ENCODE data around the gene KBTBD4. TPM values are rescaled to one million over a fixed set of nuclear protein-coding genes. Genes with fewer than 3 reads are reported as not detected.

The KBTBD4 gene
- total RNA-seq (2013) = 12.2 TPM
- polyA plus RNA-seq (10 to 100 TPM in 2 of 3 donors, 1 to 10 TPM in 1; 2.8 to 16.9 (median 13.8) TPM), polyA minus RNA-seq (7.2 and 11.0 TPM in 2 replicates), total RNA-seq (6.6 to 22.3 (median 11.2) reads per million in 11 experiments)

- no peaks in the 10 kb centered on the region for H3K9me3 Mint-ChIP-seq
- Histone ChIP-seq H3K4me1 (ENCODE audit: control insufficient read depth in 1 of 2, insufficient read depth in 2 of 2, low read length in 2 of 2) (peaks cover 20 to 26% of the 10 kb centered on the region in 2 donors), H3K4me3 (replicated peaks in 1 of 3; ENCODE audit: low read depth in 2 of 3, low read length in 3 of 3) (peak within 1 kb of the TSS; percentile 62 to 87 (median 83)), H3K9ac (ENCODE audit: insufficient read depth, low read length, poor library complexity, severe bottlenecking) (peak within 1 kb of the TSS; percentile 92), H4K20me1 (ENCODE audit: insufficient read depth, low read length) (no peaks in the 10 kb centered on the region), H3K27me3 (ENCODE audit: control insufficient read depth in 2 of 2, insufficient read depth in 2 of 2, low read length in 2 of 2) (no peaks in the 10 kb centered on the region), H3K27ac (ENCODE audit: low read depth in 1 of 2, low read length in 2 of 2) (peak within 1 kb of the TSS; percentile 57 to 89), H3K4me2 (replicated peaks; ENCODE audit: extremely low read depth, low read length, poor library complexity, severe bottlenecking) (peak within 1 kb of the TSS; percentile 97), H3K36me3 (replicated peaks in 1 of 2; ENCODE audit: control insufficient read depth in 1 of 2, insufficient read depth in 2 of 2, low read length in 2 of 2) (peaks cover 47 to 61% of the 10 kb centered on the region in 2 donors), H3K79me2 (ENCODE audit: insufficient read depth, low read length) (peaks cover 62% of the 10 kb centered on the region), H2AFZ (ENCODE audit: insufficient read depth, low read depth, low read length, poor library complexity, severe bottlenecking) (peak within 1 kb of the TSS; percentile 95), H3K9me3 (replicated peaks in 1 of 2; ENCODE audit: control insufficient read depth in 1 of 2, insufficient read depth in 1 of 2, low read length in 2 of 2) (no peaks in the 10 kb centered on the region)
- WGBS (ENCODE audit: insufficient coverage) = under 1% methylated on average over 64 of the region's 72 CpGs
- intact Hi-C loops (cut with micrococcal nuclease) = loop anchor here in 1 of 2 donors (5.0 to 10.0 kb wide), 2 partner anchors 152 to 186 kb away; partner anchors contain the start of genes FNBP4 and PSMC3
- H3K27me3 Mint-ChIP-seq (ENCODE audit: low read depth in 3 of 3) = no peaks in the 10 kb centered on the region
- TF ChIP-seq CTCF (IDR thresholded peaks at IDR 0.05) = no peak
- H3K36me3 Mint-ChIP-seq = peaks cover 50 to 60% of the 10 kb centered on the region in 2 donors
- peak within 1 kb of the TSS; percentile 99 to 100 for H3K4me3 Mint-ChIP-seq
- H3K27ac Mint-ChIP-seq = peak within 1 kb of the TSS; percentile 88 to 99 (median 98)
- DNase-seq = peak; percentile 85 to 91 (median 88)
- peaks cover 26% of the 10 kb centered on the region for H3K4me1 Mint-ChIP-seq
These were observed at the start of gene KBTBD4, which contains the start of gene NDUFS3 for GRCh38 chr11:47578524-47579494. TSS of gene KBTBD4 (minus strand) at chr11:47578970. CDS start at chr11:47578951, 19 bp downstream. TSS of gene NDUFS3 (plus strand) at chr11:47579074. CDS start at chr11:47579092, 18 bp downstream.

- no peak for DNase-seq
- peaks cover 83 to 94% of the 10 kb centered on the region in 2 donors for H3K36me3 ChIP-seq (replicated peaks in 1 of 2; ENCODE audit: control insufficient read depth in 1 of 2, insufficient read depth in 2 of 2, low read length in 2 of 2)
- no peak overlapping the region for H3K4me2 ChIP-seq (replicated peaks; ENCODE audit: extremely low read depth, low read length, poor library complexity, severe bottlenecking)
- H4K20me1 ChIP-seq (ENCODE audit: insufficient read depth, low read length) = no peaks in the 10 kb centered on the region
- no peak for TF ChIP-seq CTCF (IDR thresholded peaks at IDR 0.05)
- no peaks in the 10 kb centered on the region for H3K79me2 ChIP-seq (ENCODE audit: insufficient read depth, low read length)
- H3K4me1 ChIP-seq (ENCODE audit: control insufficient read depth in 1 of 2, insufficient read depth in 2 of 2, low read length in 2 of 2) = no peaks in the 10 kb centered on the region
- intact Hi-C loops (cut with micrococcal nuclease) = loop anchor here in 1 of 2 donors (10.0 kb wide), 1 partner anchor 107 kb away; no protein-coding TSS in a partner anchor
- H3K4me3 ChIP-seq (replicated peaks in 1 of 3; ENCODE audit: low read depth in 2 of 3, low read length in 3 of 3) = no peak overlapping the region
- no peaks in the 10 kb centered on the region for H3K9me3 Mint-ChIP-seq
- WGBS (ENCODE audit: insufficient coverage) = 100% methylated on average over 1 of the region's 4 CpGs
- no peaks in the 10 kb centered on the region for H3K27me3 ChIP-seq (ENCODE audit: control insufficient read depth in 2 of 2, insufficient read depth in 2 of 2, low read length in 2 of 2)
- H3K27me3 Mint-ChIP-seq (ENCODE audit: low read depth in 3 of 3) = peaks cover 0 to 3% (median 0%) of the 10 kb centered on the region in 3 donors
- no peaks in the 10 kb centered on the region for H3K4me1 Mint-ChIP-seq
- no peak overlapping the region for H3K4me3 Mint-ChIP-seq
- H3K9ac ChIP-seq (ENCODE audit: insufficient read depth, low read length, poor library complexity, severe bottlenecking) = no peak overlapping the region
- H3K36me3 Mint-ChIP-seq = peaks cover 67 to 96% of the 10 kb centered on the region in 2 donors
- H2AFZ ChIP-seq (ENCODE audit: insufficient read depth, low read depth, low read length, poor library complexity, severe bottlenecking) = no peak overlapping the region
- no peak overlapping the region for H3K27ac Mint-ChIP-seq
- no peaks in the 10 kb centered on the region for H3K9me3 ChIP-seq (replicated peaks in 1 of 2; ENCODE audit: control insufficient read depth in 1 of 2, insufficient read depth in 1 of 2, low read length in 2 of 2)
- no peak overlapping the region for H3K27ac ChIP-seq (ENCODE audit: low read depth in 1 of 2, low read length in 2 of 2)
These were observed 49.3 kb upstream of the KBTBD4 start for GRCh38 chr11:47628026-47628425.
